ENCODE results near the gene ATL2.

The ATL2 gene

DNA sequence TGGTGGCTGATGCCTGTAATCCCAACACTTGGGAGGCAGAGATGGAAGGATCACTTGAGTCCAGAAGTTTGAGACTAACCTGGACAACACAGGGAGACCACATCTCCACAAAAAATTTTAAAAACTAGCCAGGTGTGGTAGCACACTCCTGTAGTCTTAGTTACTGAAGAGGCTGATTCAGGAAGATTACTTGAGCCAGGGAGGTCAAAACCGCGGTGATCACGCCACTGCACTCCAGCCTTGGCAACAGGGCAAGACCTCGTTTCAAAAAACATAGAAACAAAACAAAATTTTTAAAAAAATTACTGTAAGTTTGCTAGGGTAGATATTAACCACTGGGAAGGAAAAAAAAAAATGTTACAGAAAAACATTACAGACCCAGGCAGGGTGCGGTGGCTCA is 5.8 kb downstream of the ATL2 start:
- TF ChIP-seq, protein P1, sequence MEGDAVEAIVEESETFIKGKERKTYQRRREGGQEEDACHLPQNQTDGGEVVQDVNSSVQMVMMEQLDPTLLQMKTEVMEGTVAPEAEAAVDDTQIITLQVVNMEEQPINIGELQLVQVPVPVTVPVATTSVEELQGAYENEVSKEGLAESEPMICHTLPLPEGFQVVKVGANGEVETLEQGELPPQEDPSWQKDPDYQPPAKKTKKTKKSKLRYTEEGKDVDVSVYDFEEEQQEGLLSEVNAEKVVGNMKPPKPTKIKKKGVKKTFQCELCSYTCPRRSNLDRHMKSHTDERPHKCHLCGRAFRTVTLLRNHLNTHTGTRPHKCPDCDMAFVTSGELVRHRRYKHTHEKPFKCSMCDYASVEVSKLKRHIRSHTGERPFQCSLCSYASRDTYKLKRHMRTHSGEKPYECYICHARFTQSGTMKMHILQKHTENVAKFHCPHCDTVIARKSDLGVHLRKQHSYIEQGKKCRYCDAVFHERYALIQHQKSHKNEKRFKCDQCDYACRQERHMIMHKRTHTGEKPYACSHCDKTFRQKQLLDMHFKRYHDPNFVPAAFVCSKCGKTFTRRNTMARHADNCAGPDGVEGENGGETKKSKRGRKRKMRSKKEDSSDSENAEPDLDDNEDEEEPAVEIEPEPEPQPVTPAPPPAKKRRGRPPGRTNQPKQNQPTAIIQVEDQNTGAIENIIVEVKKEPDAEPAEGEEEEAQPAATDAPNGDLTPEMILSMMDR (IDR thresholded peaks at IDR 0.05), result no peak

GRCh38 chr2:38370664-38371063 is 6.4 kb downstream of the ATL2 start:
- TF ChIP-seq, protein P1 (IDR thresholded peaks at IDR 0.05), result no peak

DNA sequence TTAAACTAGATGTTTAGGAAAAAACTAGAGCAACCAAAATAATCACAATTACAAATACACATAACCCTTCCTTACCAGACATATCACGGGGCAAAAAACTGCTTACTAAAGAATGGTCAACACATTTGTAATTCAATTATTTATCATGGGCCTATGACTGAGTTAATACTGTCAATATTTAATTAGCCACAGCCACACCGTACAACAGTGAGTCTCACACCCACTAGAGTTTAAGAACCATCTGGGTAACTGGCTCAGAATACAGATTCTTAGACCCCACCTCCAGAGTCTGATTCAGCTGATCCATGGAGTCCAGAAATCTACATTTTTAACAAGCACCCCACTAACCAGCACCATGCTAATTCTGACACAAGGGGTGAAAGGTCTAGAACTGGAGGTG is 14.8 kb downstream of the ATL2 start:
- TF ChIP-seq, protein P1 (IDR thresholded peaks at IDR 0.05), result no peak

DNA sequence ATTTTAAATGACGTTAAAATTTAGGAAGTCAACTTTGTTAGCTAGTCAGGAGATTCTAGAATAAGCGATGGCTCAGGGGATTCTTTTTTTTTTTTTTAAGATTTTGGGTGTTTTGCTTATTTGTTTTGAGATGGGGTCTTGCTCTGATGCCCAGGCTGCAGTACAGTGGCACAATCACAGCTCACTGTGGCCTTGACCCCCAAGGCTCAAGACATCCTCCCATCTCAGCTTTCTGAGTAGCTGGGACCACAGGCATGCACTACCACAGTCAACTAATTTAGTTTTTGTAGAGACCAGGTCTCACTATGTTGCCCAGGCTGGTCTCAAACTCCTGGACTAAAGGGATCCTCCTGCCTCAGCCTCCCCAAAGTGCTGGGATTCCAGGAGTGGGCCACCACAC is 16.9 kb downstream of the ATL2 start:
- TF ChIP-seq, protein P1 (IDR thresholded peaks at IDR 0.05), result no peak

DNA sequence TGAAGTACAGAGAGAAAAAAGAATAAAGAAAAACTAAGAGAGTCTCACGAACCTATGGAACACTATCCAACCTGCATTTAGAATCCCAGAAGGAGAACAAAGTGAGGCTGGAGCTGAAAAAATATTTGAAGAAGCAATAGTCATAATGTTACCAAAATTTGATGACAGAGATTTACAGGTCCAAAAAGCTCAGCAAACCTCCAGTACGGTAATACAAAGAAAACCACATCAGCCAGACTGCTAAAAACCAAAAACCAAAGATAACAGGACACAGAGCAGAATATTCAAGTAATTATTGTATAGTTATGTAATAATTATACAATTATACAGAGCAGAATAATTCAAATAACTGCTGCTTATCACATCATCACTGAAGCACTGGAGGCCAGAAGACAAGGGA is 23.7 kb downstream of the ATL2 start:
- TF ChIP-seq, protein P1 (IDR thresholded peaks at IDR 0.05), result no peak

DNA sequence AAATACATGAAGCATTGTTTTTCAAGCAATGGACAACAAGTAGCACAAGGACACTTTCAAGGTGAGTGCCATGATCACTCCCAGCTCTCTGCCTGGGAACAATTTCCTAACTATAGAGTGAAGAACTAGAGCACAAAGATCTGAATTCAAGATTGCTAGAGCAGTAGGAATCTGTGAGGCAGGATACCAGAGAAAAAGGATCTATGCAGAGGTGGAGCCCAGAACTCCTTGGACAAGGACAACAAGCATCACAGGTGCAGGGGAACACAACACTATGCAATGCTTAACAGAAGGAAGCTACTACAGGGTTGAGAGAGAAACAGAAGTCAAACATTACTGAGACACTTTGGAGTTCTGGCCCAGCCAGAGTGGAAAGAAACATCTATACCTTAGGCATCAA is 24.7 kb downstream of the ATL2 start:
- TF ChIP-seq, protein P1 (IDR thresholded peaks at IDR 0.05), result no peak

GRCh38 chr2:38345323-38346038 is 31.6 kb downstream of the ATL2 start:
- TF ChIP-seq, protein P1 (IDR thresholded peaks at IDR 0.05), result no peak

- TF ChIP-seq, protein P1 (IDR thresholded peaks at IDR 0.05), result no peak
Measured at GRCh38 chr2:38344813-38345212, 32.3 kb downstream of the ATL2 start.

Data from LNCAP (cell line).